Osteoblast (primary cell): ENCODE results near the gene KCNH5. TPM values are rescaled to one million over a fixed set of nuclear protein-coding genes. Genes with fewer than 3 reads are reported as not detected.
A peak's percentile ranks its signal among the peaks of the same experiment; 100 is the strongest.

Experiments used
- DNase-seq: peaks from one replicate; pipeline ENCODE4 v3.0.0; 2011; ENCODE audit warnings: low spot score, mixed read lengths; ENCODE audit not compliant: insufficient read length; ENCODE audit errors: missing footprints
- H2AFZ ChIP-seq: 2 replicates; pipeline ENCODE4 v1.6.0; 2011; ENCODE audit warnings: mild to moderate bottlenecking, low read length
- H3K27ac ChIP-seq: 2 replicates; pipeline ENCODE4 v1.5.1; 2011; ENCODE audit warnings: mild to moderate bottlenecking, low read depth, low read length, moderate library complexity
- H3K27me3 ChIP-seq: 2 replicates; pipeline ENCODE4 v1.6.0; 2012; ENCODE audit warnings: mild to moderate bottlenecking, control low read depth, inconsistent platforms, low read length, moderate library complexity; ENCODE audit not compliant: insufficient read depth
- H3K36me3 ChIP-seq: 2 replicates; pipeline ENCODE4 v1.5.1; 2011; ENCODE audit warnings: mild to moderate bottlenecking, low read length, control low read depth, moderate library complexity; ENCODE audit not compliant: insufficient read depth
- H3K4me1 ChIP-seq: 2 replicates; pipeline ENCODE4 v1.5.1; 2011; ENCODE audit warnings: mild to moderate bottlenecking, low read length, control low read depth, moderate library complexity; ENCODE audit not compliant: insufficient read depth
- H3K4me2 ChIP-seq: 2 replicates; pipeline ENCODE4 v1.6.0; 2011; ENCODE audit warnings: mild to moderate bottlenecking, low read length; ENCODE audit not compliant: insufficient read depth
- H3K4me3 ChIP-seq: fragments of 200-600 bp; sonication (generic); 3 replicates; pipeline ENCODE4 v1.5.1; 2012; ENCODE audit warnings: mild to moderate bottlenecking, low read length, inconsistent platforms; ENCODE audit not compliant: insufficient read depth
- H3K79me2 ChIP-seq: 2 replicates; pipeline ENCODE4 v1.6.0; 2012; ENCODE audit warnings: mild to moderate bottlenecking, low read length, control low read depth, inconsistent platforms; ENCODE audit not compliant: insufficient read depth
- H3K9me3 ChIP-seq: 2 replicates; pipeline ENCODE4 v1.5.1; 2011; ENCODE audit warnings: low read depth, low read length, control low read depth
- H4K20me1 ChIP-seq: 2 replicates; pipeline ENCODE4 v1.6.0; 2012; ENCODE audit warnings: mild to moderate bottlenecking, low read length, control low read depth; ENCODE audit not compliant: insufficient read depth
- total RNA-seq: library from RNA; depleted of rRNA; stranded (reverse); fragments of >200 nt; gene quantifications from 2 replicates; pipeline ENCODE4 v1.2.3, GENCODE V29; 2012
- TF ChIP-seq, protein P1 (sequence below): IDR thresholded peaks from 2 replicates; pipeline ENCODE4 v1.5.1; 2011; ENCODE audit warnings: mild to moderate bottlenecking, low read depth, low read length, moderate library complexity; ENCODE audit errors: extremely low read depth

KCNH5 gene
- total RNA-seq, 1 donor, result not detected

DNA sequence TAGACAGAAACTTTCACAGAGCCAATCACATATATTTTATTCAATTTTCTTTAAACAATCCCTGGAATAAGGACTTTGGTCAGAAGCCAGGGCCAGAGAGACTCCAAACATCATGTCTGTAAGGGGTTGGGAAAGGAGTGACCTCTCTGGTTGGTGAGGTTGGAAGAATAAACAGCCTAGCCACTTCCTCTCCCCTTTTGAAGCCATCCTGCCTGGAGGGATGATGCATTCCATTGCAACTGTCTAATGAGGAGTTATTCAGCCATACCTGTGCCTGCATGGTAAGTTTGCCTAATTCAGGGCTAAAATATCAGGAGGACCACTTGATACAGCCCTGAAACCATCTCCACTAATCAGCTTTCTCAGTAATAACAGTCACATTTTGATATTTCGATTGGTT, 299.8 kb downstream of the KCNH5 start:
- TF ChIP-seq, protein P1, sequence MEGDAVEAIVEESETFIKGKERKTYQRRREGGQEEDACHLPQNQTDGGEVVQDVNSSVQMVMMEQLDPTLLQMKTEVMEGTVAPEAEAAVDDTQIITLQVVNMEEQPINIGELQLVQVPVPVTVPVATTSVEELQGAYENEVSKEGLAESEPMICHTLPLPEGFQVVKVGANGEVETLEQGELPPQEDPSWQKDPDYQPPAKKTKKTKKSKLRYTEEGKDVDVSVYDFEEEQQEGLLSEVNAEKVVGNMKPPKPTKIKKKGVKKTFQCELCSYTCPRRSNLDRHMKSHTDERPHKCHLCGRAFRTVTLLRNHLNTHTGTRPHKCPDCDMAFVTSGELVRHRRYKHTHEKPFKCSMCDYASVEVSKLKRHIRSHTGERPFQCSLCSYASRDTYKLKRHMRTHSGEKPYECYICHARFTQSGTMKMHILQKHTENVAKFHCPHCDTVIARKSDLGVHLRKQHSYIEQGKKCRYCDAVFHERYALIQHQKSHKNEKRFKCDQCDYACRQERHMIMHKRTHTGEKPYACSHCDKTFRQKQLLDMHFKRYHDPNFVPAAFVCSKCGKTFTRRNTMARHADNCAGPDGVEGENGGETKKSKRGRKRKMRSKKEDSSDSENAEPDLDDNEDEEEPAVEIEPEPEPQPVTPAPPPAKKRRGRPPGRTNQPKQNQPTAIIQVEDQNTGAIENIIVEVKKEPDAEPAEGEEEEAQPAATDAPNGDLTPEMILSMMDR, result no peak
- no peaks in the 10 kb centered on the region for H3K4me1 ChIP-seq
- H3K27ac ChIP-seq, result no peak overlapping the region
- no peaks in the 10 kb centered on the region for H3K9me3 ChIP-seq
- H3K79me2 ChIP-seq, result no peaks in the 10 kb centered on the region
- no peak overlapping the region for H3K4me3 ChIP-seq
- no peak overlapping the region for H3K4me2 ChIP-seq
- H3K27me3 ChIP-seq, result no peaks in the 10 kb centered on the region
- H4K20me1 ChIP-seq, result no peaks in the 10 kb centered on the region
- no peaks in the 10 kb centered on the region for H3K36me3 ChIP-seq
- DNase-seq, result peak; percentile 1
- no peak overlapping the region for H2AFZ ChIP-seq

DNA sequence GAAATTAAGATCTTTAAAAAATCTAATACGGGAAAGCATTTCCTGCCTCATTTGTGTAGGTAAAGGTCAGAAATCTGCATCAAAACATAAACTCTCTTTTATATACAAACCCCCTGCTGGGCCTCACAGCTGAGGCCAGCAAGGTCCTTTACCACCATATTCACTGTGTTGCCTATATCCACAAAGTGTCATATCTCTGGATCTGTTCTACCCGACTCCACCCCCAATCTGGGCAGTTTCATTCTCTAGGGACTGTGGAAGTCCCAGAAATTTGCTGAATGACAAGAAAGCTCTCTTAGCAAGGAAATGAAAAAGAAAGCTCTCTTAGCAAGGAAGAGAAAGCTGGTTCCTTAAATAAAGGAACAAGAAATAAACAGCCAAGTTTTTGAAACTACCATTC, 301.7 kb downstream of the KCNH5 start:
- Histone ChIP-seq H3K27ac (no peak overlapping the region), H2AFZ (no peak overlapping the region), H3K27me3 (no peaks in the 10 kb centered on the region), H3K79me2 (no peaks in the 10 kb centered on the region), H3K4me3 (no peak overlapping the region), H3K4me1 (no peaks in the 10 kb centered on the region), H3K4me2 (no peak overlapping the region), H3K36me3 (no peaks in the 10 kb centered on the region), H3K9me3 (no peaks in the 10 kb centered on the region), H4K20me1 (no peaks in the 10 kb centered on the region)
- TF ChIP-seq, protein P1, result no peak
- DNase-seq, result peak; percentile 18

DNA sequence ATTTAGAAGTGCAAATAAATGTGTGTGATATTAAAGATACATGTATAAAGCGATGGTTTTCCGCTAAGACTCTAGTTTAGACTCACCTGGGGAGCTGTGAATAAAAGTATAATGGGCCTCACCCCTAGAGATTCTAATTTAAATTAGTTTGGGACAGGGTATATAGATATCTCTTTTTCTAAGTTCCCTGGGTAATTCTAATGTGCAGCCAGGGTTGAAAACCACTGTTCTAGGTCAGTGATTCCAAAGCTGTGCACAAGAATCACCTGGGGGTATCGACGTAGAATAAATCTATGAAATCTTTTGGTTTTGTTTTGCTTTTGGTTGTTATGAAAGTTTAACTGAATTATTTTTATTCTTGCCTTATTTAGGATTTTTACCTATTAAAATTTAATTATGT, 302.1 kb downstream of the KCNH5 start:
- TF ChIP-seq, protein P1, result no peak
- H3K4me3 ChIP-seq, result no peak overlapping the region
- H4K20me1 ChIP-seq, result no peaks in the 10 kb centered on the region
- H3K36me3 ChIP-seq, result no peaks in the 10 kb centered on the region
- H3K4me2 ChIP-seq, result no peak overlapping the region
- H3K79me2 ChIP-seq, result no peaks in the 10 kb centered on the region
- H3K27ac ChIP-seq, result no peak overlapping the region
- H3K9me3 ChIP-seq, result no peaks in the 10 kb centered on the region
- H2AFZ ChIP-seq, result no peak overlapping the region
- DNase-seq, result no peak
- no peaks in the 10 kb centered on the region for H3K4me1 ChIP-seq
- H3K27me3 ChIP-seq, result no peaks in the 10 kb centered on the region

DNA sequence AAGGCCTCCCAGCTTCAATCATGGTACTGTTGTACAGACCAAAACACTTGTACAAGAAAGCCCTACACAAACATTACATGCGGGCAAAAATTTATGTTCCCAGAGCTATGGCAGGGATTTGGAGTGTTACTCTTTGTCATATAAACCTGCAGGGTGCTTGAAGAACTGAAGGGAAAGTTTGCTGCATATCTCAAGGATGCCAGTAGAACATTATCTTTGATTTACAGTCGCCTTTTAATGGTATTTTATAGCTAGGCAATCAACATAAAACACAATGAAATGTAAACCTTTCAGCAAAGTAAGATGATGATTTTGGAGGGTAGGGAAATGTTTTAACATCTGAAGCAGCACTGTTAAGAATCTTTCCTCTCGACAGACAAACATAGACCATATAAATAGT, 305.6 kb downstream of the KCNH5 start:
- DNase-seq, result no peak
- H2AFZ ChIP-seq, result no peak overlapping the region
- TF ChIP-seq, protein P1, result no peak

More for the DNA sequence above, 305.6 kb downstream of the KCNH5 start:
- H3K27ac ChIP-seq, result no peak overlapping the region
- no peaks in the 10 kb centered on the region for H3K27me3 ChIP-seq
- no peaks in the 10 kb centered on the region for H3K9me3 ChIP-seq
- no peak overlapping the region for H3K4me2 ChIP-seq
- H4K20me1 ChIP-seq, result no peaks in the 10 kb centered on the region
- no peaks in the 10 kb centered on the region for H3K79me2 ChIP-seq
- no peaks in the 10 kb centered on the region for H3K36me3 ChIP-seq
- H3K4me3 ChIP-seq, result no peak overlapping the region
- no peaks in the 10 kb centered on the region for H3K4me1 ChIP-seq
